HepG2 (cell line): ENCODE data around the gene OGG1. TPM values are rescaled to one million over a fixed set of nuclear protein-coding genes. Genes with fewer than 3 reads are reported as not detected.

Source experiments
- CEBPB ChIP-seq: IDR thresholded peaks from 2 replicates; pipeline ENCODE4 v1.6.1; 2011; ENCODE audit warnings: low read depth, low read length, improper control_type of control experiment, borderline replicate concordance
- GMEB2 ChIP-seq: IDR thresholded peaks from 2 replicates; pipeline ENCODE4 v1.6.1; 2016; ENCODE audit warnings: missing biosample characterization, missing genetic modification reagents, low read depth
- HINFP ChIP-seq: sonication (generic); formaldehyde crosslinking; IDR thresholded peaks from 2 replicates; pipeline ENCODE4 v1.4.0; 2020; ENCODE audit warnings: low read depth, mild to moderate bottlenecking, missing genetic modification reagents
- KAT7 ChIP-seq: IDR thresholded peaks from 2 replicates; pipeline ENCODE4 v1.6.1; 2018; ENCODE audit warnings: borderline replicate concordance, missing compliant biosample characterization
- KDM5A ChIP-seq: fragments of 200-600 bp; sonication (generic); IDR thresholded peaks from 2 replicates; pipeline ENCODE4 v1.7.0; 2018; ENCODE audit warnings: antibody characterized with exemption, mild to moderate bottlenecking, low read length, borderline replicate concordance
- SMYD3 ChIP-seq: sonication (generic); formaldehyde crosslinking; IDR thresholded peaks from 2 replicates; pipeline ENCODE4 v1.8.1; 2023; ENCODE audit warnings: mild to moderate bottlenecking, missing genetic modification reagents
- XBP1 ChIP-seq: sonication (generic); formaldehyde crosslinking; IDR thresholded peaks from 2 replicates; pipeline ENCODE4 v1.5.0; 2020; ENCODE audit warnings: missing genetic modification reagents
- ZBTB37 ChIP-seq: sonication (generic); formaldehyde crosslinking; IDR thresholded peaks from 2 replicates; pipeline ENCODE4 v1.4.0; 2020; ENCODE audit warnings: mild to moderate bottlenecking, missing genetic modification reagents
- ZBTB7A ChIP-seq: sonication (generic); formaldehyde crosslinking; IDR thresholded peaks from 2 replicates; pipeline ENCODE4 v1.8.0; 2022; ENCODE audit warnings: mild to moderate bottlenecking, missing genetic modification reagents
- ZFP36L1 ChIP-seq: sonication (generic); formaldehyde crosslinking; IDR thresholded peaks from 2 replicates; pipeline ENCODE4 v1.8.0; 2022; ENCODE audit warnings: mild to moderate bottlenecking, missing genetic modification reagents, moderate library complexity
- ZNF253 ChIP-seq: sonication (generic); formaldehyde crosslinking; IDR thresholded peaks from 2 replicates; pipeline ENCODE4 v1.8.0; 2022; ENCODE audit warnings: mild to moderate bottlenecking, missing genetic modification reagents, borderline replicate concordance
- ZNF333 ChIP-seq: sonication (generic); formaldehyde crosslinking; IDR thresholded peaks from 2 replicates; pipeline ENCODE4 v1.4.0; 2020; ENCODE audit warnings: mild to moderate bottlenecking, missing genetic modification reagents, borderline replicate concordance
- ZNF512 ChIP-seq: sonication (generic); formaldehyde crosslinking; IDR thresholded peaks from 2 replicates; pipeline ENCODE4 v1.4.0; 2020; ENCODE audit warnings: mild to moderate bottlenecking, missing genetic modification reagents
- ZNF552 ChIP-seq: sonication (generic); formaldehyde crosslinking; IDR thresholded peaks from 2 replicates; pipeline ENCODE4 v1.9.0; 2022; ENCODE audit warnings: missing genetic modification reagents, mild to moderate bottlenecking, borderline replicate concordance
- ZNF577 ChIP-seq: sonication (generic); formaldehyde crosslinking; IDR thresholded peaks from 2 replicates; pipeline ENCODE4 v1.4.0; 2020; ENCODE audit warnings: mild to moderate bottlenecking, low read depth, missing genetic modification reagents, borderline replicate concordance
- ZNF619 ChIP-seq: sonication (generic); formaldehyde crosslinking; IDR thresholded peaks from 2 replicates; pipeline ENCODE4 v1.4.0; 2020; ENCODE audit warnings: mild to moderate bottlenecking, missing genetic modification reagents
- ZNF710 ChIP-seq: sonication (generic); formaldehyde crosslinking; IDR thresholded peaks from 2 replicates; pipeline ENCODE4 v1.5.0; 2020; ENCODE audit warnings: mild to moderate bottlenecking, missing genetic modification reagents, borderline replicate concordance
- ZNF788 ChIP-seq: sonication (generic); formaldehyde crosslinking; IDR thresholded peaks from 2 replicates; pipeline ENCODE4 v1.5.0; 2020; ENCODE audit warnings: mild to moderate bottlenecking, missing genetic modification reagents, borderline replicate concordance
- ZNF83 ChIP-seq: sonication (generic); formaldehyde crosslinking; IDR thresholded peaks from 2 replicates; pipeline ENCODE4 v1.4.0; 2020; ENCODE audit warnings: missing genetic modification reagents, mild to moderate bottlenecking, borderline replicate concordance
- polyA plus RNA-seq, 8 experiments: library from polyadenylated mRNA; depleted of rRNA in 3 of 8; stranded (reverse) in 7 of 8; unstranded in 1 of 8; fragments of >200 nt; fragmentation: Illumina TruSeq in 4 of 8; extraction: Trizol in 4 of 8; gene quantifications; 2 replicates each; pipeline versions ENCODE4 v1.2.1 to v1.2.3, GENCODE V29; 2011 to 2016; ENCODE audit warnings: low read depth in 4 of 8, missing spikeins in 1 of 8, mixed read lengths in 1 of 8; ENCODE audit not compliant: insufficient read depth in 1 of 8
- total RNA-seq, 5 experiments: library from RNA; depleted of rRNA; stranded (reverse); fragments of >200 nt; fragmentation: Illumina TruSeq; extraction: Trizol; gene quantifications; 2 replicates each; pipeline ENCODE4 v1.2.3, GENCODE V29; 2016; ENCODE audit warnings: low read depth in 1 of 5

Gene OGG1
- total and polyA plus RNA-seq, 2 of the 13 experiments (the other 11 are each of a cell fraction or from before 2014, with no cell fraction given), result 28.7 to 33.2 TPM

GRCh38 chr3:9731206-9732079 is 18.3 kb upstream of the OGG1 start, which contains the start of gene BRPF1 (continued):
- TF ChIP-seq GMEB2 (CRISPR knock-in tag) (peak; percentile 86), ZNF788 (peak; percentile 73; the same call in 1 of the 2 replicates), ZNF333 (CRISPR knock-in tag) (0 out of 2 replicates have a peak, but pooled peaks have one; percentile 62), ZNF83 (no peak), KAT7 (0 out of 2 replicates have a peak, but pooled peaks have one; percentile 33), ZNF512 (CRISPR knock-in tag) (no peak), CEBPB (no peak), ZNF577 (0 out of 2 replicates have a peak, but pooled peaks have one; percentile 65), ZBTB7A (CRISPR knock-in tag) (no peak), ZNF710 (CRISPR knock-in tag) (peak; percentile 42; the same call in 1 of the 2 replicates), ZNF619 (CRISPR knock-in tag) (peak; percentile 62; the same call in 1 of the 2 replicates), SMYD3 (CRISPR knock-in tag) (0 out of 2 replicates have a peak, but pooled peaks have one; percentile 32), ZFP36L1 (CRISPR knock-in tag) (0 out of 2 replicates have a peak, but pooled peaks have one; percentile 81), ZNF552 (CRISPR knock-in tag) (peak; percentile 62; the same call in 1 of the 2 replicates), ZBTB37 (CRISPR knock-in tag) (no peak), ZNF253 (CRISPR knock-in tag) (0 out of 2 replicates have a peak, but pooled peaks have one; percentile 73), HINFP (CRISPR knock-in tag) (peak; percentile 66; the same call in 1 of the 2 replicates), KDM5A (peak; percentile 98), XBP1 (no peak)
